Measurements from ENCODE around the gene PRKG1. TPM values are rescaled to one million over a fixed set of nuclear protein-coding genes. Genes with fewer than 3 reads are reported as not detected.

The PRKG1 gene
- total and polyA plus RNA-seq, 4 donors: 0.46 to 5.1 (median 1.5) TPM

- no peak for DNase-seq (ENCODE audit: low spot score)
- Histone ChIP-seq H3K4me1 (ENCODE audit: control insufficient read depth in 4 of 4, insufficient read depth in 4 of 4, low read length in 3 of 4) (no peaks in the 10 kb centered on the region), H3K9me3 (ENCODE audit: control insufficient read depth in 4 of 4, low read length in 3 of 4) (no peaks in the 10 kb centered on the region), H3K4me3 (ENCODE audit: low read depth in 1 of 3, low read length in 3 of 3) (no peak overlapping the region), H3K27ac (ENCODE audit: low read depth in 1 of 2, low read length in 2 of 2) (no peak overlapping the region), H3K27me3 (ENCODE audit: control insufficient read depth in 4 of 4, insufficient read depth in 4 of 4, low read length in 3 of 4) (no peaks in the 10 kb centered on the region), H3K36me3 (ENCODE audit: control insufficient read depth in 4 of 4, insufficient read depth in 3 of 4, low read depth in 1 of 4, low read length in 3 of 4) (no peaks in the 10 kb centered on the region), H3K9ac (ENCODE audit: low read depth in 1 of 2, low read length in 2 of 2) (no peak overlapping the region)
- WGBS: 56% methylated on average over 1 of the region's 1 CpG
- no peak for TF ChIP-seq RAD21 (IDR thresholded peaks at IDR 0.05)
Observed at GRCh38 chr10:51319173-51319435, 244.8 kb downstream of the PRKG1 start.

GRCh38 chr10:51321300-51321699 lies 247.0 kb downstream of the PRKG1 start:
- Histone ChIP-seq H3K9me3 (ENCODE audit: control insufficient read depth in 4 of 4, low read length in 3 of 4) (no peaks in the 10 kb centered on the region), H3K27ac (ENCODE audit: low read depth in 1 of 2, low read length in 2 of 2) (no peak overlapping the region), H3K4me3 (ENCODE audit: low read depth in 1 of 3, low read length in 3 of 3) (no peak overlapping the region), H3K36me3 (ENCODE audit: control insufficient read depth in 4 of 4, insufficient read depth in 3 of 4, low read depth in 1 of 4, low read length in 3 of 4) (no peaks in the 10 kb centered on the region), H3K9ac (ENCODE audit: low read depth in 1 of 2, low read length in 2 of 2) (no peak overlapping the region), H3K4me1 (ENCODE audit: control insufficient read depth in 4 of 4, insufficient read depth in 4 of 4, low read length in 3 of 4) (no peaks in the 10 kb centered on the region), H3K27me3 (ENCODE audit: control insufficient read depth in 4 of 4, insufficient read depth in 4 of 4, low read length in 3 of 4) (no peaks in the 10 kb centered on the region)
- no peak for DNase-seq (ENCODE audit: low spot score)
- TF ChIP-seq GABPA (IDR thresholded peaks at IDR 0.05 in 1 of 2, conservative IDR thresholded peaks at IDR 0.05 in 1 of 2) (no peak), JUND (IDR thresholded peaks at IDR 0.05) (no peak), YY1 (IDR thresholded peaks at IDR 0.05) (no peak), SP1 (IDR thresholded peaks at IDR 0.05) (no peak), REST (IDR thresholded peaks at IDR 0.05) (no peak), ZBTB33 (IDR thresholded peaks at IDR 0.05) (no peak), RAD21 (IDR thresholded peaks at IDR 0.05) (no peak), ATF3 (IDR thresholded peaks at IDR 0.05) (no peak), HNF4A (conservative IDR thresholded peaks at IDR 0.05) (no peak), FOXA1 (IDR thresholded peaks at IDR 0.05) (no peak), TAF1 (conservative IDR thresholded peaks at IDR 0.05) (no peak), HNF4G (IDR thresholded peaks at IDR 0.05) (no peak), NR2F2 (IDR thresholded peaks at IDR 0.05) (no peak), CTCF (IDR thresholded peaks at IDR 0.05; ENCODE audit: low read depth, low read length, missing input control) (no peak), FOXA2 (IDR thresholded peaks at IDR 0.05) (no peak)
- WGBS: 65% methylated on average over 3 of the region's 3 CpGs
